Neuronal stem cell (in vitro differentiated cells): ENCODE data around the gene AGAP1.
A peak's percentile ranks its signal among the peaks of the same experiment; 100 is the strongest.

Experiments used
- DNase-seq: peaks from one replicate; pipeline ENCODE4 v3.0.0-alpha.2; 2013; ENCODE audit warnings: low spot score
- H2AFZ ChIP-seq: one replicate; pipeline ENCODE4 v1.6.1; 2013; ENCODE audit warnings: mild to moderate bottlenecking, low read length, inconsistent platforms
- H2AK5ac ChIP-seq: 2 replicates; pipeline ENCODE4 v1.6.1; 2013; ENCODE audit warnings: low read depth, mild to moderate bottlenecking, inconsistent platforms, low read length, moderate library complexity, mixed read lengths
- H2BK120ac ChIP-seq: 2 replicates; pipeline ENCODE4 v1.6.1; 2013; ENCODE audit warnings: low read depth, mild to moderate bottlenecking, inconsistent platforms, low read length, moderate library complexity, mixed read lengths
- H2BK12ac ChIP-seq: one replicate; pipeline ENCODE4 v1.6.1; 2013; ENCODE audit warnings: low read length, inconsistent platforms
- H2BK15ac ChIP-seq: 2 replicates; pipeline ENCODE4 v1.6.1; 2013; ENCODE audit warnings: mild to moderate bottlenecking, low read length, inconsistent platforms, mixed read lengths
- H2BK5ac ChIP-seq: one replicate; pipeline ENCODE4 v1.6.1; 2013; ENCODE audit warnings: inconsistent platforms, mild to moderate bottlenecking, low read length, moderate library complexity
- H3K14ac ChIP-seq: one replicate; pipeline ENCODE4 v1.6.1; 2013; ENCODE audit warnings: low read length, inconsistent platforms
- H3K18ac ChIP-seq: 2 replicates; pipeline ENCODE4 v1.6.1; 2013; ENCODE audit warnings: low read length, inconsistent platforms
- H3K23ac ChIP-seq: 2 replicates; pipeline ENCODE4 v1.6.1; 2013; ENCODE audit warnings: low read depth, mild to moderate bottlenecking, mixed read lengths, low read length, inconsistent platforms; ENCODE audit not compliant: poor library complexity
- H3K27ac ChIP-seq: replicated peaks from 3 replicates; pipeline ENCODE4 v1.5.1; 2013; ENCODE audit warnings: low read length, inconsistent platforms
- H3K27me3 ChIP-seq, 3 experiments: 2 replicates each; pipeline ENCODE4 v1.6.1; 2013; ENCODE audit warnings: low read length in 3 of 3, mild to moderate bottlenecking in 2 of 3, inconsistent platforms in 1 of 3, low read depth in 1 of 3, mixed read lengths in 1 of 3, moderate library complexity in 1 of 3; ENCODE audit not compliant: control insufficient read depth in 3 of 3, insufficient read depth in 3 of 3
- H3K36me3 ChIP-seq, 2 donors: replicated peaks in 1 of 2; 2 replicates each; pipeline ENCODE4 v1.6.1; 2013; ENCODE audit warnings: low read length in 2 of 2; ENCODE audit not compliant: control insufficient read depth in 2 of 2, insufficient read depth in 2 of 2
- H3K4ac ChIP-seq: 2 replicates; pipeline ENCODE4 v1.6.1; 2013; ENCODE audit warnings: inconsistent platforms, mild to moderate bottlenecking, low read length, moderate library complexity
- H3K4me1 ChIP-seq, 2 donors: 1 replicate in 1 of 2; 2 replicates in 1 of 2; pipeline ENCODE4 v1.6.1; 2013; ENCODE audit warnings: low read length in 2 of 2, low read depth in 1 of 2; ENCODE audit not compliant: control insufficient read depth in 2 of 2, insufficient read depth in 1 of 2
- H3K4me2 ChIP-seq: one replicate; pipeline ENCODE4 v1.6.1; 2013; ENCODE audit warnings: mild to moderate bottlenecking, low read length, inconsistent platforms; ENCODE audit not compliant: insufficient read depth, poor library complexity, severe bottlenecking
- H3K4me3 ChIP-seq, 2 donors: 2 replicates each; pipeline ENCODE4 v1.5.1; 2013; ENCODE audit warnings: low read length in 2 of 2, mild to moderate bottlenecking in 2 of 2, inconsistent platforms in 1 of 2, moderate library complexity in 1 of 2
- H3K79me1 ChIP-seq: one replicate; pipeline ENCODE4 v1.6.1; 2013; ENCODE audit warnings: low read depth, mild to moderate bottlenecking, inconsistent platforms, low read length, moderate library complexity
- H3K9ac ChIP-seq: one replicate; pipeline ENCODE4 v1.6.1; 2013; ENCODE audit warnings: mild to moderate bottlenecking, low read depth, low read length, inconsistent platforms; ENCODE audit not compliant: poor library complexity
- H3K9me3 ChIP-seq, 2 donors: replicated peaks in 1 of 2; 2 replicates each; pipeline versions ENCODE3 to v1.6.1; 2013; ENCODE audit warnings: low read length in 2 of 2, mild to moderate bottlenecking in 2 of 2, inconsistent platforms in 1 of 2, low read depth in 1 of 2, mixed read lengths in 1 of 2, moderate library complexity in 1 of 2; ENCODE audit not compliant: control insufficient read depth in 2 of 2, insufficient read depth in 1 of 2
- H4K8ac ChIP-seq: one replicate; pipeline ENCODE4 v1.6.1; 2013; ENCODE audit warnings: low read depth, mild to moderate bottlenecking, inconsistent platforms, low read length, moderate library complexity
- H4K91ac ChIP-seq: one replicate; pipeline ENCODE4 v1.6.1; 2013; ENCODE audit warnings: low read length, low read depth, mild to moderate bottlenecking, inconsistent platforms; ENCODE audit not compliant: poor library complexity
- WGBS, 2 donors: extraction: QIAGEN DNeasy Blood & Tissue Kit; methylation state at CpG; one replicate each; pipeline ENCODE4 v1.1.7; 2013; ENCODE audit warnings: missing lambda C conversion rate in 2 of 2, mixed read lengths in 1 of 2; ENCODE audit not compliant: insufficient read length in 2 of 2, insufficient replicate concordance in 1 of 2; ENCODE audit errors: extremely low coverage in 2 of 2; 5-methylcytosine and 5-hydroxymethylcytosine counted together

Gene AGAP1

DNA sequence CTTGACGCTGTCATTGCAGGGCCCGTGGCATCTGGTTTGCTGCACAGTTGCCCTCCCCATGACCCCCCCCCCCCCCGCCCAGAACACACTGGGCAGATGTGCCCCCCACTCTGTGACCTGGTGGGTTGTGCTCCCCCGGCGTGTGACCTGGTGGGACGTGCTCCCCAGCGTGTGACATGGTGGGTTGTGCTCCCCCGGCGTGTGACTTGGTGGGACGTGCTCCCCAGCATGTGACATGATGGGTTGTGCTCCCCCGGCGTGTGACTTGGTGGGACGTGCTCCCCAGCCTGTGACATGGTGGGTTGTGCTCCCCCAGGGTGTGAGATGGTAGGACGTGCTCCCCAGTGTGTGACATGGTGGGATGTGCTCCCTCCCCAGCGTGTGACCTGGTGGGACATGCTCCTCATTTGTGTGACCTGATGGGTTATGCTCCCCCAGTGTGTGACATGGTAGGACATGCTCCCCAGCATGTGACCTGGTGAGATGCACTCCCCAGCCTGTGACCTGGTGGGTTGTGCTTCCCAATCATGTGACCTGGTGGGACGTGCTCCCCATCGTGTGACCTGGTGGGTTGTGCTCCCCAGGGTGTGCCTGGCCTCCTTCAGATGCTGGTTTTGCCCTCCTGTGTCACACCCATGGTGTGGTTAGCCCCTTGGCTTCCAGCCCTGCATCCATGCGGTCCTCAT, 213.7 kb downstream of the AGAP1 start:
- Histone ChIP-seq H3K27me3 (no peaks in the 10 kb centered on the region), H2BK12ac (peak overlapping the region; percentile 32), H3K9ac (peak overlapping the region; percentile 39), H3K9me3 (no peaks in the 10 kb centered on the region), H3K18ac (peak overlapping the region; percentile 59), H3K14ac (peak overlapping the region; percentile 25), H3K36me3 (peaks cover 3 to 37% of the 10 kb centered on the region in 2 donors), H3K4me1 (peaks cover 14% of the 10 kb centered on the region in 2 donors), H3K23ac (peak overlapping the region; percentile 92), H4K8ac (no peak overlapping the region), H3K4me3 (peak overlapping the region in 1 of 2 donors; percentile 40), H2BK5ac (no peak overlapping the region), H2BK120ac (no peak overlapping the region), H3K27ac (no peak overlapping the region), H2AFZ (no peak overlapping the region), H3K4me2 (no peak overlapping the region), H3K79me1 (peaks cover 5% of the 10 kb centered on the region), H2BK15ac (no peak overlapping the region), H3K4ac (no peak overlapping the region), H2AK5ac (peak overlapping the region; percentile 47), H4K91ac (no peak overlapping the region)
- no CpG with 5 or more reads among the region's 18 CpGs for WGBS, 2 donors
- no peak for DNase-seq

DNA sequence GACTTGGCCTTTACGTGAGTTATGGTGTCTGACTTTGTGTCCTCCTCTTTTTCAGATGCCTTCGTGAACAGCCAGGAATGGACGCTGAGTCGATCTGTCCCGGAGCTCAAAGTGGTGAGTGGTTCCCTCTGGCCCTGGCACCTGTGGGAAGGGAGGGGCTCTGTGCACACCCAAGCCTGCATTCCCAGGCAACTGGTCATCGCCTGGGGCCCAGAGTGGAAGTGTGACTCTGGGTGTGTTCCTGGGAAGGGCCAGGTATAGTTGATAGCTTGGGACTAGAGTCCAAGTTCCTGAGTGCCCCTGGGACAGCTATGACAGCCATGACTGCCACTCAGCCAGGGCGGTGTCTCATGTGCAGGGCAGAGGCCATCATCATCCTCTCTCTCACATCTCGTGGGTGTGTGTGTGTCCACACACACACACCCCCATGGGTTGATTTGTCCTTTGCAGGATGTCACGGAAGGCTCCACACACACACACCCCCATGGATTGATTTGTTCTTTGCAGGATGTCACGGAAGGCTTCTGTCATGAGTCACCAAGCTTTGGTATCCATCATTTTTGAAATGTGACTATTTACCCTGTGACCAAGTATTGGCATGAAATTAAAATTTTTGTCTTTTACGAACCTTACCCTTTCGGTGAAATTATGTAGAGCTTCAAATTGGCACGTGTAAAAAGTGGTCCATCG, 215.4 kb downstream of the AGAP1 start:
- H3K36me3 ChIP-seq, result peaks cover 3 to 45% of the 10 kb centered on the region in 2 donors
- H2BK12ac ChIP-seq, result no peak overlapping the region
- peaks cover 14 to 17% of the 10 kb centered on the region in 2 donors for H3K4me1 ChIP-seq
- H4K8ac ChIP-seq, result no peak overlapping the region
- H3K4me3 ChIP-seq, result no peak overlapping the region
- no peak overlapping the region for H2BK5ac ChIP-seq
- H3K4me2 ChIP-seq, result no peak overlapping the region
- H3K9ac ChIP-seq, result no peak overlapping the region
- no peak overlapping the region for H4K91ac ChIP-seq
- no peak overlapping the region for H3K14ac ChIP-seq
- no peak for DNase-seq
- no peaks in the 10 kb centered on the region for H3K27me3 ChIP-seq
- H2BK15ac ChIP-seq, result no peak overlapping the region
- H3K27ac ChIP-seq, result no peak overlapping the region
- H3K18ac ChIP-seq, result no peak overlapping the region
- H2BK120ac ChIP-seq, result no peak overlapping the region
- no peaks in the 10 kb centered on the region for H3K9me3 ChIP-seq
- no peak overlapping the region for H2AFZ ChIP-seq
- no peak overlapping the region for H3K4ac ChIP-seq
- H2AK5ac ChIP-seq, result no peak overlapping the region
- no CpG with 5 or more reads among the region's 14 CpGs for WGBS, 2 donors
- peaks cover 4% of the 10 kb centered on the region for H3K79me1 ChIP-seq
- H3K23ac ChIP-seq, result no peak overlapping the region

DNA sequence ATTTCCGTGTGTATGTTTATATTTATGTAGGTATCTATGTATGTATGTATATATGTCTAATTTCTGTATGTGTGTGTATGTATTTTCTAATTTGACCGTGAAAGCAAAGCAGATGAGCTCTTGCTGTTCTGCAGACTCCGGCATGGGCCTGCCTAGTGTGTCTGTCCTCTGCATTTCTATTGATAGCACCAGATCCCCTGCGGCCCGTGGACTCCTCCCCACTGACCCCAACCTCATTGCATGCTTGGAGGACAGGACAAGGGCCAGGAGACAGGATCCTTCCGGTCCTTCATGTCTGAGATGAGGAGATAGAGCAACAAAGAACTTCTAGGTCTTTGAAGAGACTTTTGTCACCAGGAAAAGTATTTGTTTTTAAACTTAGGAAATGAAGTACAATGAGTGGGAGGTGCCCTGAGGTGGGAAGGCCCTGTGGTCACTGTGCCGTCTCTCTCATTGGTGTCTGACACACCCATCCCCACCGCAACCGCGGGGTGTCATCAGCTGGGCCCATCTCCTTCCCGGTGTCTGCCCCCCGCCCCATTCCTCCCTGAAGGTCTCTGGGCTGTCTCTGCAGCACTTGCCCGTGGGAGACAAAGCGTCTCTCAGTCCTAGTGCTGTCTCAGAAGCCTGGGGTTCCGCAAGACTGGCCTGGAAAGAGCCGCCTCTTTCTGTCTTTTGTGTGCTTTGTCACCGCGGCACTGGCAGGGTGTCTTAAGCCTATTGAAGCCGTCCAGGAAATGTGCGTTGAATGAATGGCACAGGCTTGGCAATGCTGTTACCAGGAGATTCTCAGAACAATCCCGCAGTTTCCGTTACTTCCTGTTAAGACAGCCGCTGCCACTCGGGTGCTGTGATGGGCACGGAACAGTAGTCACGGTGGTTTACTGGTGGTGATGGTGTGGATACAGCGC, 216.4 kb downstream of the AGAP1 start:
- H2BK15ac ChIP-seq, result no peak overlapping the region
- H3K79me1 ChIP-seq, result peaks cover 4% of the 10 kb centered on the region
- peak overlapping the region; percentile 80 for H3K18ac ChIP-seq
- no peak overlapping the region for H4K91ac ChIP-seq
- no peak overlapping the region for H3K4me2 ChIP-seq
- WGBS, 2 donors, result no CpG with 5 or more reads among the region's 27 CpGs
- peak overlapping the region; percentile 53 for H3K27ac ChIP-seq
- peak overlapping the region; percentile 20 for H2AFZ ChIP-seq
- H3K4ac ChIP-seq, result no peak overlapping the region
- no peak overlapping the region for H3K9ac ChIP-seq
- H2BK5ac ChIP-seq, result no peak overlapping the region
- H2AK5ac ChIP-seq, result no peak overlapping the region
- H2BK120ac ChIP-seq, result no peak overlapping the region
- H3K27me3 ChIP-seq, result no peaks in the 10 kb centered on the region
- H3K4me3 ChIP-seq, result no peak overlapping the region
- no peaks in the 10 kb centered on the region for H3K9me3 ChIP-seq
- no peak overlapping the region for H3K23ac ChIP-seq
- peak; percentile 40 for DNase-seq
- no peak overlapping the region for H2BK12ac ChIP-seq
- peaks cover 14 to 17% of the 10 kb centered on the region in 2 donors for H3K4me1 ChIP-seq
- H3K14ac ChIP-seq, result no peak overlapping the region
- no peak overlapping the region for H4K8ac ChIP-seq
- H3K36me3 ChIP-seq, result peaks cover 3 to 45% of the 10 kb centered on the region in 2 donors
